PFSK-1 (cell line): Measurements from ENCODE around the gene SFR1.

Source experiments
- FOXP2 ChIP-seq: optimal IDR thresholded peaks from 2 replicates; pipeline ENCODE3; 2011; ENCODE audit warnings: borderline replicate concordance, control low read depth, inconsistent platforms; ENCODE audit not compliant: insufficient read depth; ENCODE audit errors: extremely low read length, extremely low read depth
- POLR2AphosphoS5 ChIP-seq: IDR thresholded peaks from 2 replicates; pipeline ENCODE4 v1.6.1; 2012; ENCODE audit warnings: low read depth, mild to moderate bottlenecking, control low read depth, low read length, moderate library complexity
- REST ChIP-seq, 2 experiments: IDR thresholded peaks; 2 replicates each; pipeline versions ENCODE4 v1.6.1 to v1.8.0; 2011 to 2012; ENCODE audit warnings: low read depth in 2 of 2, low read length in 2 of 2, control low read depth in 1 of 2, inconsistent platforms in 1 of 2, mild to moderate bottlenecking in 1 of 2, moderate library complexity in 1 of 2; ENCODE audit not compliant: insufficient read depth in 1 of 2
- SIN3A ChIP-seq: IDR thresholded peaks from 2 replicates; pipeline ENCODE4 v1.6.1; 2012; ENCODE audit warnings: mild to moderate bottlenecking, low read length, moderate library complexity, borderline replicate concordance; ENCODE audit not compliant: insufficient read depth
- TAF1 ChIP-seq: IDR thresholded peaks from 2 replicates; pipeline ENCODE4 v1.6.1; 2012; ENCODE audit warnings: low read length, control low read depth, borderline replicate concordance; ENCODE audit not compliant: insufficient read depth

GRCh38 chr10:104120903-104121484 lies 977 bp upstream of the SFR1 start:
- TF ChIP-seq POLR2AphosphoS5: no peak
- TF ChIP-seq REST (IDR thresholded peaks at IDR 0.05; ENCODE audit: insufficient read depth in 1 of 2, low read depth in 2 of 2, low read length in 2 of 2): no peak
- no peak for TF ChIP-seq TAF1
- no peak for TF ChIP-seq FOXP2
- peak; percentile 45; the same call in 1 of the 2 replicates for TF ChIP-seq SIN3A
